GM21786 (cell line): Measurements from ENCODE around the gene MEX3A.

Source experiments
- ATAC-seq: cut with Tn5 transposase; IDR thresholded peaks from one replicate; pipeline ENCODE4 v1.9.1; 2021; ENCODE audit not compliant: unreplicated experiment

MEX3A gene

DNA sequence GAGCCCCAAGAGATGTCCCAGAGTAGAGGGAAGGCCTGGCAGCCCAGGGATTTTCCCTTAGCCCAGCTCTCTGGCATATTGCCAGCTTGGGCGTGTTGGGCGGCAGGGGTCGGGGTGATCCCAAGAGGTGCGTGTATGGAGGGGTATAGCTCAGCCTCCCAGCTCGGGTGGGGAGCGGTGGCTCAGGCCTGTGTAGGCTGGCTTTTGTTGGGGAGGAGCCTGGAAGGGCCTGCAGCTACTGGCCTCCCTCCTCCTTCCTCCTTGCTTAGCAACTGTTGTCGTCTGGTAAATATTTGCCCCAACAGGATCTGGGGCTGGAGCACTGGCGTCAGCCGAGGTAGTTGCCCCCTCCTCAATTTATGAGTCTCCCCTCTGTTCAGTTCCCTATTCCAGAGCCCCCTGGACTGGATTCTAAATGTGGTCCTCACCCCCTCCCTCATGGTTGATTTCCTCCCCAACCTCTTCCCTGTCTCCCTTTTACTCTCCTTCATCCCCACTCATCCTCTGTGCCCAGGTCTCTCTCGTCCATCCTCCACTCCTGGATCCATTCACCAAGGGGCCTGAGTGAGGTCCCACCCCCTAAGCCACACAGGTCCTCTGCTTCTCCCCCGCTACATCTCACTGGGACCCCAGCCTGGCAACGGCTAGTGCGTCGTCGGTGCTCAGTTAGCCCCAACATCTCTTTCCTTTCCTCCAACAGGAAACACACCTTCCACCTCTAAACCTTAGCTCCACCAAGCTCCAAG, 22.0 kb upstream of the MEX3A start:
- ATAC-seq: no peak

GRCh38 chr1:156103521-156103947, 21.3 kb upstream of the MEX3A start:
- no peak for ATAC-seq

- ATAC-seq: no peak
These were observed 20.6 kb upstream of the MEX3A start for GRCh38 chr1:156102633-156103511.

DNA sequence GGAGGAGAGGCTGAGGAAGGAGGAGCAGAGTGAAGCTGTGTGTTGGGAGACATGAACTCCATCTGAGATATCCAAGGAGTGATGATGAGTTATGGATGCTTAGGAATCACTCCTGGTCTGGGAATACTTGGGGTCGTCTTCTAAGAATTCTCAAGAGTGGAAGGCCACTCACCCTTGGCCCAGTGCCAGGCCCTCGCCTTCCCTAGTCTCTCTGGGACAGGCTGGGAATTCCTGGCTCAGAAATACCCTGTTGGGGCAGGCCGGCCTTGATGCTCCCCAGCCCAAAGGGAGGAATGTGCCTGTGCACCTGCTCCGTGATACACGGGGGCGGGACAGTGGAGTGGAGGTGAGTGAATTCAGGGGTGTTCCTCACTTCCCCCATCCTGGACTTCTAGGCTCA, 19.6 kb upstream of the MEX3A start:
- ATAC-seq: no peak

- ATAC-seq: no peak
These were observed 18.1 kb upstream of the MEX3A start for GRCh38 chr1:156100205-156100995.

DNA sequence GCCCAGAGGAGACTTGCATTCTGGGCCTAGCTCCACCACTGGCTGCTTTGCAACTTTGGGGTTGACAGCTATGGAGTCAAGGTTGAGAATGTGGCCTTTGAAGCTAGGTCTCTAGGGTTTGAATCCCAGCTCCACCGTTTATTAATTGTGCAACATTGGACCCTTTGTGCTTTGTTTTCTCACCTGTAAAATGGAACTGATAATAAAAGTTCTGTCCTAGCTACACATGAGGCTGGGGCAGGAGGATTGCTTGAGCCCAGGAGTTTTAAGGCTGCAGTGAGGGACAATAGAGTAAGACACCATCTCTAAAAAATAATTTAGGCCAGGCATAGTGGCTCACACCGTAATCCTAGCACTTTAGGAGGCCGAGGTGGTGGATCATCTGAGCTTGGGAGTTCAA, 17.0 kb upstream of the MEX3A start:
- ATAC-seq: no peak

- no peak for ATAC-seq
These were observed 16.5 kb upstream of the MEX3A start for GRCh38 chr1:156098784-156099183.

DNA sequence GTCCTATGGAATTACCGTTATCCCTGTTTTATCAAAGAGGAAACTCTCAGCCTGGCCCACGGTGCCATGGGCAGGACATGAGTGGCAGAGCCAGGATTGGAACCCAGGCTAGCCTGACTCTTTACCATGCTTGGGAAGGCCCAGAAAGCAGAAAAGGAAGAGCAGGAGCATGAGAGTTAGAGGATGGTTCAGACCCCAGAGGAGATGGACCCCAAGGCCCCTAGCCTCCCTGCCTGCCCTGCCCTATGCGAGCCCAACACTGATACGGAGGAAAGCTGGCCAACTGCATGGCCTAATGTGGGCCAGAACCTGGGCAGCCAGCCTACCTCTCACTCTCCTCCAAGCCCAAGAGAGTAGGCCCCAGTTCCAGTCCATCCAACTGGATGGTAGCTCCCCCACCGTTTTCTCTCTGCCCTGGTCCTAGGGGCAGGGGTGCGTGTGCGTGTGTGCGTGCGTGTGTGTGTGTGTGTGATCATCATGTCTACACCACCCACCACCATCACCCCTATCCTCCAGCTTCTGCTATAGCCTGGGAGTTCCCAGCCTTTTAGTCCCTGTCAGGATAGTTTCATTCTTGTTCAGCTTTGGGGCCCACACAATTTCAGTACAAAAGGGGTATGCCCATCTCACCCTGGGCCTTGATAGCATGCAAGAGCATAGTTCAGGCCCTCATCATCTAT, 15.4 kb upstream of the MEX3A start:
- no peak for ATAC-seq

GRCh38 chr1:156096640-156097391, 14.6 kb upstream of the MEX3A start:
- ATAC-seq: peak; percentile 60

DNA sequence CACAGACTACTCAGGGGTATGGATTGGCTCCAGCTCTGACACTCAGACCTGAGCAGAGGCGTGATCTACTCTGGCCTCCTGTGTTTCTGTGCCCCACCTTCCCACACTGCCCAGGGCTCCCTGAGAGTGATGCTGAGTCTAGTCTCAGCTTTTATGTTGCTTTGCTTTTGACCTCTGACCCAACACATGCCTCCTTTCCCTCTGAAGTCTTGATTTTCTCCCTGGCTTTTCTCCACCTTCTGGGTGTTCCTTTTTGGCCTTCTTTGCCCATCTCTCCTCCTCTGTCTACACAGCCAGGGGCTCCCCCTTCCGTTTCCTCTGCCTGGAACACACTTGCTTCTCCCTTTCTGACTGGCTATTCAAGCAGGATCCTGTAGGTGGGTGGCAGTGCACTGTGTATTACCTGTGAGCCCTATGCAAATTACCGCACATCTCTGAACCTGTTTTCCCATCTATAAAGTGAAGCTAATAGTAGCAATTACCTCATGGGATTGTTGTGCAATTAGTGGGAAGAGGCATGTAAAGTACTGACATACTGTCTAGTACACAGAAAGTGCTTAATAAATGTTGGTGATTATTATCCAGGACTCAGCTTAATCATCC, 13.7 kb upstream of the MEX3A start:
- ATAC-seq: no peak

DNA sequence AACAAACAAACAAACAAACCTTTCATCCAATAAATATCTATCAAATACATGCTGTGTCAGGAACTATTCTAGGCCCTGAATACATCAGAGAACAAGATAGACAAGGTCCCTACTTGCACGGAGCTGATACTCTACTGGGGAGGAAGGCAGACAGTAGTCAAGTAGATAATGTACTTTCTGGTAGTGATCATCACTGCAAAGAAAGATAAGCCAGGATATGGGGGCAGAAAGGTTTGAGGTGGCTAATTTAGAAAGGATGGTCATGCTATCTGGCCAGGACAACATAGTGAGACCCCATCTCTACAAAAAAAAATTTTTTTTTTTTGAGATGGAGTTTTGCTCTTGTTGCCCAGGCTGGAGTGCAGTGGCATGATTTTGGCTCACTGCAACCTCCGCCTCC, 9.3 kb upstream of the MEX3A start:
- no peak for ATAC-seq

DNA sequence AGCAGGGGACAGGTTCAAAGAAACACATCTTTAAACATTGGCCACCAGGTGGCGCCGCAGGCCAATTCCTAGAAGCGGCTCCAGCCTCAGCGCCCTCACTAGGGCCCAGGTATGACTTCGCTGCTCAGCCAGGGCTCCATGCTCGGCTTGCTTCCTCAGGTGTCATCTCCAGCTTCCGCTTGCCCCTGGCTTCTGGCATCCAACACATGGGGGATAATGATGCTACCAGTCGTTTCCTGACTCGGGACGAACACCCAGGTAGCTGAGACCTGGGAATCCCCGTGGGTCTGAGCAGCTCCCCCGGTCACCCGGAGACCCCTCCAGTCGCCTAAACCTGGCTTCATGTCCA, 8.5 kb upstream of the MEX3A start:
- no peak for ATAC-seq

DNA sequence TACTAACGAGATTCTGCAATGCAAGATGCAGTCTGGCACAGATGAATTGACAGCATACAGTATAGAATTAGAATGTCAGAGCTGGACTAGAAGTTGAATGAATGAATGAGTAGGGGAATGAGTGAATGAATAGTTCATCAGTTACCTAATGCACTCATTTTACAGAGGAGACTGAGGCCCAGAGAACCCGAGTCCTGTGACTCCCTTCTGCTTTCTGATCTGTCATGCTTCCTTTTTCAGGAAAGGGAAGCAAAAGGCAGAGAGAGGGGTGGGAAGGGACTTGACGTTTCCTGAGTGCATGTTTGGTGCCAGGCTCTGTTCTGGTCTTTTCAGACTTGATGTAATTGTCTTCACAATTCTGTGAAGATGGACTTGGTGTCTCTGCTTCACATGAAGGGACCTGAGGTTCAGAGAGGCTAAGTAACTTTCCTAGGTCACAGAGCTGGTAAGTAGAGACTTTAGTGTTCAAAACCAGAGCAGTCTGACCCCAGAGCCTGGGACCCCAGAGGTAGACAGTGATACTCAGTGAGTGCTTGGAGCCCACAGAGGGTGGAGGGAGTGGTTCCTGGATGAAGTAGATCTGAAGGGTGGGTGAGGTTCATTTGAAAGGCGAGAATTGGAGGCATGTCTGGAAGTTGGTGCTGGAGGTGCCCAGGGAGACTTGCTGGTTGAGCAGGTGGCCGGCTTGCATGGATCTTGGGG, 8.0 kb upstream of the MEX3A start:
- no peak for ATAC-seq

GRCh38 chr1:156089704-156090103, 7.4 kb upstream of the MEX3A start:
- no peak for ATAC-seq

- ATAC-seq: no peak
These were observed 4.0 kb upstream of the MEX3A start for GRCh38 chr1:156086256-156086662.

DNA sequence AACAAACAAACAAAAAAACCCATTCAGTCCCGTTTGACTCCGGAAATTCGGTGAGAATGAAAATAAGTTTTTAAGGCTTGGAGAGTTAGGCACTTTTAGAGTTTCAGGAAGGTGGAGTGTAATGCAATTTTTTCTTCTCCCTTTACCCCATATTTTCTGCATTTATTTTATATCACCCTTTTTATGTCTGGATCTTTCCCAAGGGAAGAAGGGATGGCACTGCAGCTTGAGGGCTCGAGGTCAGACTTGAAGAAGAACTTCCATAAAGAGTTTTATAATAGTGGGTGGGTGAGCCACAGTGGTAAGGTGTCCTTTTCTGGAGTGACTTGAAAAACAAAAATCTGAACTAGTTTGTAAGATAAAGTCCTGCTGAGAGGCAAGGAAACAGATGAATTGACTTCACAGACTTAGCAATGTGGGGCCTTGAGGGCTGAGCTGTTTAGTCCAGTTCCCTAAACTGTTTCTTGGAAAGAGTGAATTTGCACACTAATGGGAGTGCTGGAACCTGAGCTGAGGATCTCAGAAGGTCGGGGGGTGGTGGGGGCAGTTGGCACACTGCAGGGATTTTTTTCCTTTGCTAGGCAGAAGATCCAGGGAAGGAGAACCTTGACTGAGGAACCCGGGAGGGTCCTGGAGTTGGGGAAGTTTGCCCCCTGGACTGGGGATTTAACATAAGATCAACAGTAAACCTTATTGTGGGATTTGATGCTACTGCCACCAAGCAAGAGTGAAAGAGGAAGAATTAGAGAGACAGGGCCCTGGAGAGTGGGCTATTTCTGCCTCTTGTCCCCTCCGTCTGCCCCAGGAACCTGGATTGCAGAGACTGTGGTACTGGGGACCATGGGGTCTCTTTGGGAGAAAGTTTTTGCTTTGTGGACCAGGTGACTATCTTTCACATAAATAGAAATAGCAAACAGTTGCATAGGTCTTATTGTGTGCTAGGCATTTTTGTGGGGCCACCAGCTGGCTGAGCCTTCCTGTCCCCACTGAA, 1.8 kb upstream of the MEX3A start:
- no peak for ATAC-seq

GRCh38 chr1:156081917-156082308, 352 bp downstream of the MEX3A start:
- no peak for ATAC-seq
